Activated naive CD4-positive, alpha-beta T cell treated with anti-CD3 and anti-CD28 coated beads, Interleukin-2, amount 10 ng/mL, durations not matched to agents 7 days and 5 days (primary cell): ENCODE results near the gene MGAT5.

Source experiments
- CTCF ChIA-PET: fragments of 350-600 bp; sonication (Branson Sonifier 250); formaldehyde crosslinking; loops from one replicate; lab custom pipeline; 2021; ENCODE audit warnings: antibody characterized with exemption; lab: Charles Lee
- DNase-seq: peaks from one replicate; pipeline ENCODE4 v3.0.0-alpha.2; 2020
- H3K27ac Mint-ChIP-seq: one replicate; pipeline ENCODE4 v1.8.0; 2021; ENCODE audit warnings: mild to moderate bottlenecking, moderate library complexity, mixed read lengths
- H3K27me3 Mint-ChIP-seq: one replicate; pipeline ENCODE4 v1.8.0; 2021; ENCODE audit warnings: mild to moderate bottlenecking, mixed read lengths
- H3K36me3 Mint-ChIP-seq: one replicate; pipeline ENCODE4 v1.8.0; 2021; ENCODE audit warnings: mixed read lengths
- H3K4me1 Mint-ChIP-seq: one replicate; pipeline ENCODE4 v1.8.0; 2021; ENCODE audit warnings: mixed read lengths
- H3K4me3 Mint-ChIP-seq: one replicate; pipeline ENCODE4 v1.8.0; 2021; ENCODE audit warnings: mild to moderate bottlenecking, moderate library complexity, mixed read lengths
- H3K9me3 Mint-ChIP-seq: one replicate; pipeline ENCODE4 v1.8.0; 2021; ENCODE audit warnings: mixed read lengths

Gene MGAT5

DNA sequence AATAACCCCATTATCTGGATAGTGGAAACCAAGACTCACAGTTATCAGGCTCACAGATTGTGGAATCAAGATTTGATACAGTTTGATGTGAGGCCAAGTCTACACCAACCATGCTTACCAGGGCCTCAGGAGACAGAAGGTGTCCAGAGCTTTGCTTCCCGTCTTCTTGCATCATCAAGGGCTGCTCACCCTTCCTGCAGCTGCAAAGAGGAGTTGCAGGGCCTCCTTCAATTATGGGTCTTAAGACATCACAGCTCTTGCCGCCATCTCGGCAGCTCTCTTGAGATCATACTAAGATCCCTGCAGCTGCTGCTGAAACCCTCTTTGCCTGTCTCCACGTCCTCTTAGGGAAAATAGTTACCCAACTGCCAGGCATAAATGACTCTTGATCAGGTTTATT is 176.0 kb downstream of the MGAT5 start:
- DNase-seq: no peak
- Mint-ChIP-seq H3K4me1 (peaks cover 3% of the 10 kb centered on the region), H3K27me3 (no peaks in the 10 kb centered on the region), H3K27ac (no peak overlapping the region), H3K36me3 (peaks cover 9% of the 10 kb centered on the region), H3K9me3 (no peaks in the 10 kb centered on the region), H3K4me3 (no peak overlapping the region)
- CTCF ChIA-PET: no interaction called here

DNA sequence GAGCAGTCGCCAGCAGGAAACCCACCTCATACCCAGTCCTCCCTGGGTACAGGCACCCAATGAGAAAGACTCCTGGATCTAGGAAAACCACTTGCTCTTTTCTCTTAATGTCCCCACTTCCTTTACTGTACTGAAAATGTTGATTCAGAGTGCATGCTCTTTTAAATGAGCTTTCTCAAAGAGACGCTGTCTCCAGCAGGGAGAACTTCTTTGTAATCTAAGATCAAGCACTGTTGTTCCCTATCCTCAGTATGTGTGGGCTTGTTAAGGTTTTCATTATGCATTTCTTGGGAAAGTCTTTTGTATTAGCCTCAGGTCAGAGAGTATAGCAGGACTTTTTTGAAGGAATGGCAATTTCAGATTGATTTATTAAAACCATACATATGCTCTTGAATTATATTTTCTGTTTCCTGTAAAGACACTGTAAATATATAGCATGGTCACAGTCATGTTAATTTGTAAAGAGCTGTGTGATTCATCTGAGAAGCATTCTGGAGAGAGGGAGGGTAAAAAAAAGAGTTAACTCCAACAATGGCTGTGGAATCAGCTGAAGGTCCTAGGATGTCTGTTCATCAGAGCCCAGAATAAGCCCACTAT is 178.1 kb downstream of the MGAT5 start:
- H3K4me1 Mint-ChIP-seq: no peaks in the 10 kb centered on the region
- no peaks in the 10 kb centered on the region for H3K27me3 Mint-ChIP-seq
- no peak overlapping the region for H3K27ac Mint-ChIP-seq
- DNase-seq: no peak
- H3K4me3 Mint-ChIP-seq: no peak overlapping the region
- CTCF ChIA-PET: interaction anchor here (1.2 kb wide), 1 partner anchor 19 kb away, joined by 5 read pairs; no protein-coding TSS in a partner anchor
- peaks cover 14% of the 10 kb centered on the region for H3K36me3 Mint-ChIP-seq
- H3K9me3 Mint-ChIP-seq: no peaks in the 10 kb centered on the region

GRCh38 chr2:134432435-134432883 is 178.6 kb downstream of the MGAT5 start:
- H3K36me3 Mint-ChIP-seq: peaks cover 14% of the 10 kb centered on the region
- H3K27ac Mint-ChIP-seq: no peak overlapping the region
- no peaks in the 10 kb centered on the region for H3K9me3 Mint-ChIP-seq
- H3K4me1 Mint-ChIP-seq: no peaks in the 10 kb centered on the region
- H3K27me3 Mint-ChIP-seq: no peaks in the 10 kb centered on the region
- CTCF ChIA-PET: interaction anchor here (1.2 kb wide), 1 partner anchor 19 kb away, joined by 5 read pairs; no protein-coding TSS in a partner anchor
- no peak overlapping the region for H3K4me3 Mint-ChIP-seq
- DNase-seq: no peak

- H3K4me1 Mint-ChIP-seq: no peaks in the 10 kb centered on the region
- peaks cover 11% of the 10 kb centered on the region for H3K36me3 Mint-ChIP-seq
- no peaks in the 10 kb centered on the region for H3K27me3 Mint-ChIP-seq
- H3K9me3 Mint-ChIP-seq: no peaks in the 10 kb centered on the region
- H3K27ac Mint-ChIP-seq: no peak overlapping the region
- H3K4me3 Mint-ChIP-seq: no peak overlapping the region
- CTCF ChIA-PET: interaction anchor here (0.7 kb wide), 1 partner anchor 11 kb away, joined by 3 read pairs; no protein-coding TSS in a partner anchor
- DNase-seq: no peak
Measured at GRCh38 chr2:134433469-134433868, 179.6 kb downstream of the MGAT5 start.

- Mint-ChIP-seq H3K27ac (no peak overlapping the region), H3K27me3 (no peaks in the 10 kb centered on the region), H3K4me3 (no peak overlapping the region), H3K36me3 (peaks cover 11% of the 10 kb centered on the region), H3K9me3 (no peaks in the 10 kb centered on the region), H3K4me1 (no peaks in the 10 kb centered on the region)
- CTCF ChIA-PET: interaction anchor here (0.7 kb wide), 1 partner anchor 11 kb away, joined by 3 read pairs; no protein-coding TSS in a partner anchor
- DNase-seq: no peak
Measured at GRCh38 chr2:134433979-134434378, 180.1 kb downstream of the MGAT5 start.

DNA sequence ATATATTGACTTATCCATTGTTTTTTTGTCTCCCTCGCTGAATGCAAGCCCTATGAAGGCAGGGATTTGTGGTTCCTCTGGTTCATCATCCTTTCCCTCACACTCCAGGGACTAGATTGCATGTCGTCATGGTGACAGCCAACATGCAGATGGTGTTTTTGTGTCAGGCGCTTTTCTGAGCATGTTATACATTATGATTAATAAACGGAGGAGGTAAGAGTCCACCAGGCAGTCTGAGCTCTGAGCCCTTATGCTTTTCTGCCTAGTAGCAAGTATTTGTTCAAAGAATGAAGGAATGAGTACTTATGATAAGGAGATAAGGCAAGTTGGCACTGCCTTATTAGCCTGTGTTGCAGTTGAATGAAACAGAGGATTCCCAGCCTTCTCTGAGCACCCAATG is 181.6 kb downstream of the MGAT5 start:
- Mint-ChIP-seq H3K4me3 (no peak overlapping the region), H3K9me3 (no peaks in the 10 kb centered on the region), H3K36me3 (peaks cover 11% of the 10 kb centered on the region), H3K4me1 (no peaks in the 10 kb centered on the region), H3K27me3 (no peaks in the 10 kb centered on the region), H3K27ac (no peak overlapping the region)
- CTCF ChIA-PET: interaction anchor here (2.4 kb wide), 1 partner anchor 24 kb away, joined by 11 read pairs; no protein-coding TSS in a partner anchor
- no peak for DNase-seq

DNA sequence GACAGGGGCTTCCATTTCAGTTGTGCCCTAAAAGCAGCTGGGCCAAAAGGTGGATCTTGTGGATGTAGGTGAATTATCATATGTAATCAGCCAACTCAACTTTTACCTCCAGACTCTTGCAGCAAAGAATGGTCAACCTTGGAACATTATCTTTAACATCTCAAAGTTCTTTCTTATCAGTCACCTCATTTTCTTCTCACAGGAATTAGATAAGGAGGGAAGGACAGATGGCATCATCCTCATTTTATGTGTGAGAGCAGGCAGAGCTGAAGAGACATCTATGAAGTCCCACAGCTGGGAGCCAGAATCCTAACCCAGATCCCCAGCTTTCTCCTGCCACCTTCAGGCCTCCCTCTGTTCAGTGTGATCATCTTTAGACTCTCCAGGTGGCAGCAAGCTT is 182.1 kb downstream of the MGAT5 start:
- H3K4me3 Mint-ChIP-seq: no peak overlapping the region
- H3K27me3 Mint-ChIP-seq: no peaks in the 10 kb centered on the region
- H3K4me1 Mint-ChIP-seq: no peaks in the 10 kb centered on the region
- DNase-seq: no peak
- H3K36me3 Mint-ChIP-seq: peaks cover 9% of the 10 kb centered on the region
- H3K27ac Mint-ChIP-seq: no peak overlapping the region
- CTCF ChIA-PET: interaction anchor here (1.3 to 2.4 kb wide), 2 partner anchors 15 to 24 kb away, joined by 6 to 11 read pairs; no protein-coding TSS in a partner anchor
- no peaks in the 10 kb centered on the region for H3K9me3 Mint-ChIP-seq

GRCh38 chr2:134436706-134437105 is 182.8 kb downstream of the MGAT5 start:
- Mint-ChIP-seq H3K27me3 (no peaks in the 10 kb centered on the region), H3K36me3 (peaks cover 6% of the 10 kb centered on the region), H3K4me3 (no peak overlapping the region), H3K4me1 (no peaks in the 10 kb centered on the region), H3K9me3 (no peaks in the 10 kb centered on the region), H3K27ac (no peak overlapping the region)
- CTCF ChIA-PET: interaction anchor here (1.0 to 2.4 kb wide), 4 partner anchors 14 to 318 kb away, joined by 3 to 11 read pairs (median 4); no protein-coding TSS in a partner anchor
- no peak for DNase-seq

- no peak for DNase-seq
- no peak overlapping the region for H3K27ac Mint-ChIP-seq
- no peaks in the 10 kb centered on the region for H3K9me3 Mint-ChIP-seq
- no peaks in the 10 kb centered on the region for H3K4me1 Mint-ChIP-seq
- peaks cover 8% of the 10 kb centered on the region for H3K36me3 Mint-ChIP-seq
- CTCF ChIA-PET: interaction anchor here (1.2 to 1.7 kb wide), 2 partner anchors 12 to 552 kb away, joined by 3 to 5 read pairs; no protein-coding TSS in a partner anchor
- no peaks in the 10 kb centered on the region for H3K27me3 Mint-ChIP-seq
- H3K4me3 Mint-ChIP-seq: no peak overlapping the region
Measured at GRCh38 chr2:134438371-134438770, 184.5 kb downstream of the MGAT5 start.

DNA sequence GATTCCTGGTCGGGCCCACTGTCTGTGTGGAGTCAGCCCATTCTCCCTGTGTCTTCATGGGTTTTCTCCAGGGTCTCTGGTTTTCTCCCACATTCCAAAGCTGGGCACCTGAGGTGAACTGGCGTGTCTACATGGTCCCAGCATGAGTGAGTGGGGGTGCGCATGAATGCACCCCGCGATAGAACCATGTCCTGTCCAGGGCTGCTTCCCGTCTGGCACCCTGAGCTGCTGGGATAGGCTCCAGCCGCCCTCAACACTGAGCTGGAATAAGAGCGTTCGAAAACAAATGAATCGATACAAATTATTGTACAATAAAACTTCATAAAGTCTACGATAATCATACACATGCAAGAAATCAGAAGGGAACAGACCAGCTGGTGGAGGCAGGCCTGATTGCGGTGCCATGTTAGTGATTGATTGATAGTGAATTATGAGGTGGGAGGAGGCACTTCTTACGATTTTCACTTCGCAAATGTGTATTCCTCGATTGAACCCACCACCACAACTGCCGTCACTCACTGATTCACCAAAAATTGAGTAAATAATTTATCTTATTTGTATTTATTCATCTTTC is 186.6 kb downstream of the MGAT5 start:
- CTCF ChIA-PET: interaction anchor here (1.6 kb wide), 1 partner anchor 10 kb away, joined by 8 read pairs; no protein-coding TSS in a partner anchor
- Mint-ChIP-seq H3K4me1 (no peaks in the 10 kb centered on the region), H3K4me3 (no peak overlapping the region), H3K9me3 (no peaks in the 10 kb centered on the region), H3K36me3 (peaks cover 4% of the 10 kb centered on the region), H3K27ac (no peak overlapping the region), H3K27me3 (no peaks in the 10 kb centered on the region)
- DNase-seq: no peak

GRCh38 chr2:134441153-134441863 is 187.4 kb downstream of the MGAT5 start:
- H3K27me3 Mint-ChIP-seq: no peaks in the 10 kb centered on the region
- DNase-seq: no peak
- H3K9me3 Mint-ChIP-seq: no peaks in the 10 kb centered on the region
- H3K36me3 Mint-ChIP-seq: peaks cover 2% of the 10 kb centered on the region
- no peak overlapping the region for H3K4me3 Mint-ChIP-seq
- H3K27ac Mint-ChIP-seq: no peak overlapping the region
- CTCF ChIA-PET: interaction anchor here (1.0 to 2.1 kb wide), 4 partner anchors 10 to 323 kb away, joined by 4 to 8 read pairs (median 5); no protein-coding TSS in a partner anchor
- H3K4me1 Mint-ChIP-seq: no peaks in the 10 kb centered on the region

- CTCF ChIA-PET: interaction anchor here (1.1 kb wide), 1 partner anchor 557 kb away, joined by 3 read pairs; no protein-coding TSS in a partner anchor
- H3K36me3 Mint-ChIP-seq: peaks cover 2% of the 10 kb centered on the region
- no peaks in the 10 kb centered on the region for H3K9me3 Mint-ChIP-seq
- no peak for DNase-seq
- H3K4me3 Mint-ChIP-seq: no peak overlapping the region
- H3K27ac Mint-ChIP-seq: no peak overlapping the region
- H3K4me1 Mint-ChIP-seq: no peaks in the 10 kb centered on the region
- H3K27me3 Mint-ChIP-seq: no peaks in the 10 kb centered on the region
Measured at GRCh38 chr2:134443814-134444480, 190.1 kb downstream of the MGAT5 start.

DNA sequence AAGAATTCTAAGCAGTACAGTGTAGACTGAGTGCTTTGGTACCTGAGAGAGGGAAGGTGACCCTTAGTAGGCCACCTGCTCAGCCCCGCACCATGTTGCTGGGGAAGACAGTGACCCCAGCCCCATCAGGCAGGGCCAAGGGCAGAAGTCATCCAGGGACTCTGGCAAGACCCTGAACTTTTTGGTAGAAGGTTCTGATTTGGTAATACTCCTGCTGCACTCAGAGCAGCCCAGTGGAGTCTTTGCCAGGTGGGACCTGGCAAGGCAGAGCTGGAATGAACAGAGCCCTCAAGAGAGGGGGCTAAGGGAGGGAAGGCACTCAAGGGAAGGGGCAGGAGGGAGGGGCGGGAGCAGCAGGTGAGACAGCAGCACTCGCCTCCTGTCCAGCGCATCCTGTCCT is 191.2 kb downstream of the MGAT5 start:
- Mint-ChIP-seq H3K27ac (no peak overlapping the region), H3K36me3 (peaks cover 2% of the 10 kb centered on the region), H3K4me3 (no peak overlapping the region), H3K27me3 (no peaks in the 10 kb centered on the region), H3K9me3 (no peaks in the 10 kb centered on the region), H3K4me1 (no peaks in the 10 kb centered on the region)
- no peak for DNase-seq
- CTCF ChIA-PET: no interaction called here

- no peaks in the 10 kb centered on the region for H3K4me1 Mint-ChIP-seq
- peaks cover 2% of the 10 kb centered on the region for H3K36me3 Mint-ChIP-seq
- no peak overlapping the region for H3K27ac Mint-ChIP-seq
- H3K4me3 Mint-ChIP-seq: no peak overlapping the region
- CTCF ChIA-PET: interaction anchor here (0.8 kb wide), 2 partner anchors 34 to 328 kb away, joined by 3 read pairs; no protein-coding TSS in a partner anchor
- no peaks in the 10 kb centered on the region for H3K27me3 Mint-ChIP-seq
- no peak for DNase-seq
- no peaks in the 10 kb centered on the region for H3K9me3 Mint-ChIP-seq
Measured at GRCh38 chr2:134445985-134446382, 192.1 kb downstream of the MGAT5 start.
